ENCODE results near the gene SERPINB6.
A peak's percentile ranks its signal among the peaks of the same experiment; 100 is the strongest.
"Not testable (repeated sequence)": the region's sequence is repeated elsewhere in the genome, so short reads cannot be mapped to it uniquely, and the experiment has no call there.

The SERPINB6 gene

DNA sequence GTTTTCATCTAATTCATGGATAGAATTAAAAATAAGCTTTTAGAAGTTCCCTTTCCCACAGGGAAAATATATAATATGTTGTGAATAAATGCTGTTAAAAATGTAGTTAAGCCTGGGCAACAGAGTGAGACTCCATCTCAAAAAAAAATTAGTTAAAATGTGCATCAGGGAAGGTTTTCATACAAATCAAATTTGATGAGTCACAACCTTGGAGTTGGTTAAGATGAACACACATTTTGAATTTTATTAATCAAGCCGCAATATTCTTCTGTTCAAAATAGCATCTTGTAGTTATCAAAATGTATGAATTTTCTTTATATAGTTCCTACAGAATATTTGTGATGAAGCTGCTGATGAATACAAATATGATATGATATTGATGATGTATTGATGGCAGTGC, 37.3 kb downstream of the SERPINB6 start:
- DNase-seq = no peak

DNA sequence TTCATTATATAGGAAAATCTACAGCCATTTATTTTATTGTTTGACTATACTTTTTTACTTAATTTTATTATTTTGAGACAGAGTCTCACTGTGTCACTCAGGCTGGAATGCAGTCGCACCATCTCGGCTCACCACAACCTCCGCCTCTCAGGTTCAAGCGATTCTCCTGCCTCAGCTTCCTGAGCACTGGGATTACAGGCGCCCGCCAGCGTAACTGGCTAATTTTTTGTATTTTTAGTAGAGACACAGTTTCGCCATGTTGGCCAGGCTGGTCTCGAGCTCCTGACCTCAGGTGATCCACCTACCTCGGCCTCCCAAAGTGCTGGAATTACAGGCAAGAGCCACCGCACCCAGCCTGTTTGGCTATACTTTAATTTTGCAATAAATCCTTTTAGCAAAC, 38.5 kb downstream of the SERPINB6 start:
- not testable (repeated sequence) for DNase-seq

DNA sequence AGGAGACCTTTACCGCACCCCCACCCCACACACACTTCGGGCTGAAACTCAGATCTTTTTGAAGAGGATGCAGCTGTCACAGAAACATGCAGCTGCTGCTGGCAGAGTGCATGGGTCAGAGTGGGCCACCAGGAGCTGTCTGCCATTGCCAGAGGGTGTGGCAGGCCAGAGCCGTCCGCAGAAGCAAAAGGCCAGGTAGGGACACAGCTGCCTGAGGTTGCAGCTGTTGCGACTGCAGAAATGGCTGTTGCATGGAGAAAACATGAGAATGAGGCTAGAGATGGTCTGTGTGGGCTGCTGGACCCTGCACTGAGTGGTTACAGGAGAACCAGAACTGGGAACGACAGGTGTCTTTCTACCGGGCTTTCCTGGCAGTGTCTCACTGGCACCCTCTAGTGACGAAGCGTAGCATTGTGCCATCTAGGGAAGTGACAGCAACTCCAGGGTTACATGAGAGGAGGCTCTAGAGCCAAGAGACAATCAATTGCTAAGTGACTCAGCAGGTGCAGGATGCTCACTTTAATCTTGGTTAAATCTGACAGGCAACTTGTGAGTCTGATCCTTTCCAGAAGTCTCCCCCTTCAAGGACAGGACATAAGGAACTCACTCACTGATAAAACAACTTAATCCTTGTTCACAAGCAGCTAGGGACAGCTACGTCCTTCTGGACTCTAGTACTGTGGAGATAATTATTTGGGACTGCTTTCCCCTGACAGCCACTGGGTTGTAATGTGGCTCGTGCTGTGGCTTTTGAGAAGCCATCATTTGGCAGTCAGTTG, 39.2 kb downstream of the SERPINB6 start:
- peak; percentile 88 to 98 for DNase-seq

DNA sequence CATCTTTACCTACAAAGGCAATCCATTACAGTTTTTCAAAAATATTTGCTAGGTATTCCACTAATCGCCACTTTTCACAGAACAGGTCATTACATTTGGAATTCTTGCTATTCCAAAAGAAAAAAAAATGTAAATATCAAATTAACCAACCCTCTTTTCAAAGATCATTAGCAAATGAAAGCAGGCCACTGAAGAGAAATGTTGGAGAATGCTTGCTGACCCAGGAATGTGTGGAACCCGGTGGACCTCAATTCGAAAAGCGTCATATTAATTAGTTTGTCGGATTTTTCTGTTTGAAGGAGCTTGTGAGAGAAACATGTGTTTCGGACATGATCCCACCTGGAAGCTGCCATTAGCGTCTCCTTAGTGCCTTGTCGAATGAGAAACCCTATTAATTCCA, 40.3 kb downstream of the SERPINB6 start:
- no peak for DNase-seq

DNA sequence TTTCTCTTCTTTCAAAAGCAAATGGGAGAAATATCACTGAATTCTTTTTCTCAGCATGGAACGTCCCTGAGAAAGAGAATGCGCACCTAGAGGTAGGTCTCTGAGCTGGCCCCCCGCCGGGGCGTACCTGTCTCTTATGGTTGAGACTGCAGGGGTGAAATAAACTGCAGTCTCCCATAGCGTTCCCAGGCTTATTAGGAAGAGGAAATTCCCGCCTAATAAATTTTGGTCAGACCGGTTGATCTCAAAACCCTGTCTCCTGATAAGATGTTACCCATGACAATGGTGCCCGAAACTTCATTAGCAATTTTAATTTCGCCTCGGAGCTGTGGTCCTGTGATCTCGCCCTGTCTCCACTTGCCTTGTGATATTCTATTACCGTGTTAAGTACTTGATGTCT, 43.4 kb downstream of the SERPINB6 start:
- not testable (repeated sequence) for DNase-seq

DNA sequence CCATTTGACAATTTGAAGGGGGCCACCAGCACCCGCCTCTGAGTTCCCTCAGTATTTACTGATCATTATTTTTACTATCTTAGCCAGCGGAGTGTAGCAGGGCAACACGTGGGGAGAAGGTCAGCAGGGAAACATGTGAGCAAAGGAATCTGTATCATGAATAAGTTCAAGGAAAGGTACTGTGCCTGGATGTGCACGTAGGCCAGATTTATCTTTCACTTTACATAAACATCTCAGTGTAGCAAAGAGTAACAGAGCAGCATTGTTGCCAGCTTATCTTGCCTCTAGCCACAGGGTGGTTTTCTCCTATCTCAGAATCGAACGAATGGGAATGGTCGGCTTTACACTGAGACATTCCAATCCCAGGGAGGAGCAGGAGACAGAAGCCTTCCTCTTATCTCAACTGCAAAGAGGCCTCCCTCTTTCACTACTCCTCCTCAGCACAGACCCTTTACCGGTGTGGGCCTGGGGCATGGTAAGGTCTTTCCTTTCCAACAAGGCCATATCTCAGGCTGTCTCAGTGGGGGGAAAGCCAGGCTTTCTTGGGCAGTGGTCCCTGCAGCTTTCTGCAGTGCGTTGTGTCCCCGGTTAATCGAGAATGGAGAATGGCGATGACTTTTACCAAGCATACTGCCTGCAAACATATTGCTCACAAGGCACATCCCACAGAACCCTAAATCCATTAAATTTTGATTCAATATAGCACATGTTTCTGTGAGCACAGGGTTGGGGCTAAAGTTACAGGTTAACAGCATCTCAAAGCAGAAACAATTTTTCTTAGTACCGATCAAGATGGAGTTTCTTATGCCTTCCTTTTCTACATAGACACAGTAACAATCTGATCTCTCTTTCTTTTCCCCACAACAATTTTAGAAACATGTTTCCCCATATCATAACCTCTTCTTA, 45.3 kb downstream of the SERPINB6 start:
- DNase-seq = not testable (repeated sequence)

DNA sequence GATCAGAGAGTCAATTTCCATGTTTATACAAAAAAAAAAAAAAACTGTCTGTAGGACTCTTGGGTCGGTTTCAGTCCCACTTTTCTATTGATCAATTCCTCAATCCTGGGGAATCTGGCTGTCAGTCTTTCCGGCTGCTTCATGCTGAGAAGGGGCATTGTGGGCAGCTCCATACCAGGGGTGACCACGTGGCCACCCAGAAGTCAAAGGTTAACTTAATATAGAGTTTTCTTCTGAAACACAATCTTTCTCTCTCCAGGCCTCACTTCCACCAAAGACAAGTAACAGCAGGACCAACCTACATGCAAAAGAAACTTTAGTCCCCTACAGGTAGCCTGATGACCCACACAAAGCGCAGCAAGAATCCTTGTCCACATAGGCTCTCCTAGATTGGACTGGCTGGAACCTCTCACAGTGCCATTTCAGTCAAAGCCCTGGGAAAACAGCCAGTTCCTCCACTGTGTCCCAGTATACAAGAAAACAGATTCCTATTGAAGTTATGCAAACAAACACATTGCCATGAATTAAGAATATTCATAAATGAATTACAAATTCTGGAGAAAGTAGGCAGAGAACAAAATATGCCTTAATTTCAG, 49.7 kb downstream of the SERPINB6 start:
- no peak for DNase-seq

DNA sequence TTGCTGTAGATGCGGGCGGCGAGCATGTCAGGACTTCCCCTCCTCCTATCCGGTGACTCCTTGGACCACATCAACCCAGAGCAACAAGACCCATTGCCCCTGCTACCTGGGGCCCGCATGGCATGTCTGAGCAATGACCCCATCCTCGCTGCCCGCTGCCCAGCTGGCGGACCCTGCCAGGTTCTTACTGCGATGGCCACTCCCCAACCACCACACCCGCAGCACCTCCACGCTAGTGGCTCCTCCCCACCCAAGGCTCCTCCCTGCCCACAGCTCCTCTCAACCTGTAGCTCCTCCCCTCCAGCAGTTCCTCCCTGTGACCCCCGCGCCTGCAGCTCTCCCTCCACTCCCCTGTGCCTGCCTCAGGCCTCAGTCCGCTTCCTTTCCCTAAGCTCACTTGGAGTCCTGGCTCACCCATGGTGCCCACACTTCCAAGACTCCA, 50.7 kb downstream of the SERPINB6 start:
- no peak for DNase-seq

DNA sequence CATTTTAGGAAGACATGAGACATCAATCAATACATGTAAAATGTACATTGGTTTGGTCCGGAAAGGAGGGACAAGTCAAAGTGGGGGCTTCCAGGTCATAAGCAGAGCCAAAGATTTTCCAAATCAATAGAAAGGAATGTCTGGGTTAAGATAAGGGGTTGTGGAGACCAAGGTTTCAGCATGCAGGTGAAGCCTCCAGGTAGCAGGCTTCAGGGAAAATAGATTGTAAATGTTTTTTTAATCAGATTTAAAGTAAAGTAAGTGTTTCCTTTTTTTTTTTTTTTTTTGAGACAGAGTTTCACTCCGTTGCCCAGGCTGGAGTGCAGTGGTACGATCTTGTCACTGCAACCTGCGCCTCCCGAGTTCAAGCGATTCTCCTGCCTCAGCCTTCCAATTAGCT, 51.5 kb downstream of the SERPINB6 start:
- no peak for DNase-seq

DNA sequence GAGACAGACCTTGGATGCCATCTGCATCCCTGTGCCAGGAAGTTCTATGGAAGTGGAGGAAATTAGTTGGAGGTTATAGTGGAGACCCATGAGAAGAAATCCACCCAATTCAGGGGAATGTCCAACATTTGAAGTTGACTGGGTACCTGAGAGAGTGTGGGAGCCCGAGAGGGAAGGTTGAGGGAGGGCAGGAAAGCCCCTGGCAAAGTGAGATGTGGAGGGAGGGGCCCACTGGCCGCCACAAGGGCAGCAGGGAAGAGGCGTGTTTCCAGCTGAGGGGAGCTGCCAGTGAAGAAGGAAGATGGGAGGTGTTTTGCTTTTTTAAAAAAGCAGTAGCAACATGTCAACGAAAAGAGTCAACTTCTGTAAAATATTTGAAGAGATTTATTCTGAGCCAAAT, 52.0 kb downstream of the SERPINB6 start:
- no peak for DNase-seq

DNA sequence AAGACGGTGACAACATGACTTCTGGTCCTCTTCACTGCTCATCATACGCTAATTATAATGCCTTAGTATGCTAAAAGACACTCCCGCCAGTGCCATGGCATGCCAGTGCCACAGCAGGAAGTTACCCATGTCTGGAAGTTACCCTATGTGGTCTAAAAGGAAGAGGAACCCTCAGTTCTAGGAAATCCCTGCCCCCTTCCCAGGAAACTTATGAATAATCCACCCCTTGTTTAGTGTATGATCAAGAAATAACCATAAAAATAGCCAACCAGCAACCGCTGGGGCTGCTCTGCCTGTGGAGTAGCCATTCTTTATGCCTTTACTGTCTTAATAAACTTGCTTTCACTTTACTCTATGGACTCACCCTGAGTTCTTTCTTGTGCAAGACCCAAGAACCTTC, 52.4 kb downstream of the SERPINB6 start:
- no peak for DNase-seq

DNA sequence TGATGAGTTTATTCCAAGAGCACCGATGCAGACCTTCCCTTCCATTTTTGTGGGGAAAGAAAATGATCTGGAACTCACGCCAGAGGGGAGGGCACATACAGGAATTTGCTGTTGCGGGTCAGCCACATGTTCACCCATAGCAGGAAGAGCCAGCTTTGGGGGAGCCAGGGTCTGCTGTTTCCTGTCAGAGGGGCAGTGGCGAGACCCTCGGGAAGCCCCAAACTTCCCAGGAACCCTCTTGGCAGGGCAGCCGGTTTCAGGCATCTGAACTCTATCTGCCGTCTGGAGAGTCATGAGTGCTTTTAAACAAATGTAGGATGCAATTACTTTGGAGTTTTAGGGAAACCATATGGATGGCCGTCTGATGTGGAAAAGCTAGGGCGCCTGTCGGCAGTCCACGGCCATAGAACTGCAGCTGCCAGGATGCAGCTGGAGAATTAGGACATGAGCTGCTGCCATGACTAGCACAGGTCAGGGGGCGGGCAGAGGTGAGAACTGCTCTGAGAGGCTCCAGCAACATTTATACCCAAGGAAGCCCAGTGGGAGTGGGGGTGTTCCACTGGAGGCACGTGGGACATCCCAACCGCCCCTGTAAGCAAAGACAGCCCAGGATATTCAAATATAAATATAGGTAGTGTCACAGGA, 53.4 kb downstream of the SERPINB6 start:
- DNase-seq = peak in 1 of 2 experiments; percentile 46

DNA sequence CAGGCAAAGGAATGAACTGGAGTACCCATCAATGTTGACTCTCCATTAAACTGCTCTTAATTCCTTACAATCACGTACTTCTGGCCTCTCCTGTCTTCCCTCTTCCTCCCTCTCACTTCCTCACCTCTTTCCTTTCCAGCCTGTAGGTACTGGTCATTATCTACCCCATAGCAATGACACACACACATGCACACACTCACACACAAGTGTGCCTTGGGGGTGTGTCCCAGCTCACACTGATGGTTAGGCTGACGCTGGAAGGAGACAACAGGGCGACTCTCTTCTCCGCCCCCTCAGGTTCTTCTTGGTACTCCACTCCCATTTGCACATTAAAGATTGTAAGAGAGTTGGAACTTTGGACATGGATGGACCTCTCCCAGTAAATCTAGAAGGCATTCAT, 54.3 kb downstream of the SERPINB6 start:
- no peak for DNase-seq

DNA sequence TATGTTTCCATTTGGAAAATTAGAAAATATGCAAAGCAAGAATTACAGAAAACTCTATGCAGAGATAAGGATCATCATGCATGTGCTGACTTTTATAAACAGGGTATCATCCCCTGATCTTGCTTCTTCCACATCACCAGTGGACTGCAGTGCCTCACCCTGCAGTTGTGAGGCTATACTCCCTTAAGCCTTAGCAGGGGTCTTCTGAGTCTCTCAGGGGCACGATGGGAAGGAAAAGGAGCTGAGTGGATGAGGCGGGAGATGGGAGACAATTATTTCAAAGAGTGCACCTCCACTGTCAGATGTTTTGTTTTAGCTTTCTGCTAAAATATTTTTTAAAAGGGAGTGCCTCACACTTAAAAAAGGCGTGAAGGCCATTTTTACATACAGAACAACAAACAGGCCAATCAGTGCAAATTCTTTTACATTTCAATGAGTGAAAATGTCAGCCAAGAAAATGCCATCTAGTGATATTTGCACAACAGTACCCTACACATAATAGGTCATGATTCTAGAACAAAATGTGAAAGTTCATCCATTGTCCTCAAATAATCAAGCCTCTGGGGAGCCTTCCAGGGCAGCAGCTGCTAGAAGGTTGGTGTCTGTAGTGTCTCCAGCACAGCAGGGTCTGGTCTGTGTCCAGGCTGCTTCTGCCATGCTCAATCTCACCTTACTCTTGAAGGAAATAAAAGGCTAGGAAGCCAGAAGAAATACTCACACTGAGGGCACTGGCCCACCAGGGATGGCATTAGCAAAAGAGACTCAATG, 55.0 kb downstream of the SERPINB6 start:
- DNase-seq = no peak

DNA sequence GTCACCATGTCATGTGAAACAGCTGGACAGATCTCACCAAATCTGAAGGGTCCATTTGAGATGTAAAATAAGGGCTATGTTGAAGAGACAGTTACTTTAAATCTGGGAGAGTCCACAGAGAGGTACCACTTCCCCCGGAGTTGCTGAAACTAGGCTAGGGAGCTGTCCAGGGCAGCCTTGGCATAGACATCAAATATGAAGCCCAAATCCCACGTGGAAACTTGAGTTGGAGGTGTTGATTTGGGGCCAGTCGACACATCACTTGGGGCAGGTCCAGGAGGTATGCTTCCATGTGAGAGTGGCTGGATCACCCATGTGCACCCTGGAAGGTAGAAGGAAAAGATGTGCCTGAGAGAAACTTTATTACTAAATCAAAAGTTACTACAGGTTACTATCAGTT, 56.2 kb downstream of the SERPINB6 start:
- DNase-seq = no peak

DNA sequence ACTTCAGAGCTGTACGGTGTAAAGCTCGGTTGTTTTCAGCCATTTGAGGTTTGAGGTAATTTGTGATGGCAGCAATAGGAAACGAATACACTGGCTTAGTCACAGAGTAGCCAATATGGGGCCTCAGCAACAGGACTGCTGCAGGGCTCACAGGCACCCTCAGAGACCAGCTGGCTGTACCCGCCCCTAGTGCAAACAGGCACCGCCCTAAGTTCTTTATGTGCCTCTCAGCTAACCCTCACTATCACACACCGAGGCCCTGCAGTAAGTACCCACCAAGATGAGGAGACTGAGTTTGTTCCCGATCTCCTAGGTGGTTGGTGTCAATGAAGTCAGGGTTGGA, 57.1 kb downstream of the SERPINB6 start:
- DNase-seq = no peak

DNA sequence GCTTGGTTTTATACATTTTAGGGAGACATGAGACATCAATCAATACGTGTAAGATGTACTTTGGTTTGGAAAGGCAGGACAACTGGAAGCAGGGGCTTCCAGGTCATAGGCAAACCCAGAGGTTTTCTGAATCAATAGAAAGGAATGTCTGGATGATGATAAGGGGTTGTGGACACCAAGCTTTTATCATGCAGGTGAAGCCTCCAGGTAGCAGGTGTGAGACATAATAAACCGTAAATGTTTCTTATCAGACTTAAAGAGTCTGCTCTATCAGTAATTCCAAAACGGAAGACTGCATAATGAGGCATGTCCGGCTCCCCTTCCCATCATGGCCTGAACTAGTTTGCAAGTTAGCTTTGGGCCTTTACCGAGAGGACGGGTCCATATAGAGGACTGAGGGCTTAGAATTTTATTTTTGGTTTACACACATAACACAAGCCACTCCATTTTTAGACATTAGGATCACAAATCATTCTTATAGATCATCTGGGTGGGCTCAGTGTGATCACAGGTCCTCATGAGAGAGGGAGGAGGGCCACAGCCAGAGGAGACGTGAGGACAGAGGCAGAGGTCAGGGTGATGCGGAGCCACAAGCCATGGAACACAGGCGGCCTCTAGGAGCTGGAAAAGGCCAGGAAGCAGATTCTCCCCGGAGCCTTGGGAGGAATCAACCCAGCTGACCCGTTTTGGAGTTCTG, 57.6 kb downstream of the SERPINB6 start:
- DNase-seq = no peak

DNA sequence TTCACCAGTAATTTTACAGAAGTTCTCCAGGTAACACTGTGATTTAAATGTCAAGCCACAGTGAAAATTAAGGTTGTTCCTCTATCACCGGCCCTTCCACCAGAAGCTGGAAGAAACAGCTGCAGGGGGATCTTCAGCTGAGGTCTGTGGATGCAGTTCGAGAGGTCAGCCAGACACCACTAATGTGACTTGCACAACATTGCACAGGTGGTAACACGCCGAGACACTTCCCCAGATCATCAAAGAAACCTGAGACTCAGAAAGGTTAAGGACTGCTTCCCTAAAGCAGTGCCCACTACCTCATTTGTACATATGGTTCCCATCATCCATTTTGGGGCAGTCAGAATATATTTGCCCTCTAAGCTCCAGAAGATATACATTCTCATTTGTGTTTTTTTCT, 60.2 kb downstream of the SERPINB6 start:
- peak; percentile 5 to 10 for DNase-seq

DNA sequence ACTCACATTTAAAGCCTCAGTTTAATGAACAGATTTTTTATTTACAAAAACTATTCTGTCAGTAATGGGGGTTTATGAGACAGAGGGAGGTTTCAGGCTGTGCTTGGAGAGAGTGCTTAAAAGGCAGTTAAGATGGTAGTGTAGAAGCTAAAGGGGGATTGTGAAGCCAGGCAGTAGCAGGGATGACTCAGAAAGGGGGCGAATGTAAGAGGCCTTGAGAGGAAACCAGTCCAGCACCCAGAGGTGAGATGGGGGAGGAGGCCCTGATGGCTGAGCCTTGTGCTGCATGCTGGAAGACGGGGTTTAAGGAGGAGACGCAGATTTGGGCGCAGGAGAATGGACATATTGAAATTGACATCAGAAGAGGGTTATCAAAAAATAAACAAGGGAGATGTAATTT, 61.6 kb downstream of the SERPINB6 start:
- no peak for DNase-seq

DNA sequence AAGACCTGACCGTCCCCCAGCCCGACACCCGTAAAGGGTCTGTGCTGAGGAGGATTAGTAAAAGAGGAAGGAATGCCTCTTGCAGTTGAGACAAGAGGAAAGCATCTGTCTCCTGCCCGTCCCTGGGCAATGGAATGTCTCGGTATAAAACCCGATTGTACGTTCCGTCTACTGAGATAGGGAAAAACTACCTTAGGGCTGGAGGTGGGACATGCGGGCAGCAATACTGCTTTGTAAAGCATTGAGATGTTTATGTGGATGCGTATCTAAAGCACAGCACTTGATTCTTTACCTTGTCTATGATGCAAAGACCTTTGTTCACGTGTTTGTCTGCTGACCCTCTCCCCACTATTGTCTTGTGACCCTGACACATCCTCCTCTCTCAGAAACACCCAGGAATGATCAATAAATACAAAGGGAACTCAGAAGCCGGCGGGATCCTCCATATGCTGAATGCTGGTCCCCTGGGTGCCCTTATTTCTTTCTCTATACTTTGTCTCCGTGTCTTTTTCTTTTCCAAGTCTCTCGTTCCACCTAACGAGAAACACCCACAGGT, 62.2 kb downstream of the SERPINB6 start:
- not testable (repeated sequence) for DNase-seq

DNA sequence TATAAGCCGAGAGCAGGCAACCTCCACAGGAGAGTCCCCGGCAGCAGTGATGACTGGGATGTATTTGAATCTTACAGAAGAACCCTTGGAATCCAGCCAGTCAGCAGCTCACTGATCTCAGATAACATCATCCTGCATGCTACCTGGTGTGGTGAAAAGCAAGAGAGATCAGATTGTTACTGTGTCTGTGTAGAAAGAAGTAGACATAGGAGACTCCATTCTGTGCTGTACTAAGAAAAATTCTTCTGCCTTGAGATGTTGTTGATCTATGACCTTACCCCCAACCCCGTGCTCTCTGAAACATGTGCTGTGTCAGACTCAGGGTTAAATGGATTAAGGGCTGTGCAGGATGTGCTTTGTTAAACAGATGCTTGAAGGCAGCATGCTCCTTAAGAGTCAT, 62.9 kb downstream of the SERPINB6 start:
- DNase-seq = peak; percentile 53 to 77
